H1 (cell line): ENCODE measurements around the gene ARHGAP42. TPM values are rescaled to one million over a fixed set of nuclear protein-coding genes. Genes with fewer than 3 reads are reported as not detected.

Experiments used
- GTF2F1 ChIP-seq: IDR thresholded peaks from 2 replicates; pipeline ENCODE4 v1.6.1; 2012; ENCODE audit warnings: low read depth, low read length, improper control_type of control experiment, borderline replicate concordance
- PHF8 ChIP-seq: fragments of 200-600 bp; sonication (generic); conservative IDR thresholded peaks from 2 replicates; pipeline ENCODE4 v1.7.1; 2012; ENCODE audit warnings: low read depth, mild to moderate bottlenecking, inconsistent platforms, low read length, moderate library complexity
- SAP30 ChIP-seq: fragments of 300-600 bp; sonication (generic); IDR thresholded peaks from 2 replicates; pipeline ENCODE4 v1.7.1; 2012; ENCODE audit warnings: low read length, moderate library complexity, mild to moderate bottlenecking, inconsistent platforms; ENCODE audit not compliant: insufficient read depth, insufficient replicate concordance
- SP1 ChIP-seq: IDR thresholded peaks from 2 replicates; pipeline ENCODE4 v1.6.1; 2011; ENCODE audit warnings: low read depth, low read length
- polyA plus RNA-seq, 7 experiments: library from polyadenylated mRNA; depleted of rRNA in 3 of 7; stranded (reverse) in 5 of 7; unstranded in 2 of 7; fragments of >200 nt in 5 of 7; fragments of 200-250 nt in 2 of 7; gene quantifications; 1 replicate in 5 of 7; 2 replicates in 1 of 7; 4 replicates in 1 of 7; pipeline versions ENCODE4 v1.2.1 to v1.2.3, GENCODE V29; 2011 to 2013; ENCODE audit warnings: missing spikeins in 2 of 7, mixed read lengths in 2 of 7
- total RNA-seq: library from RNA; stranded (reverse); fragmentation: NEBNext Ultra II Directional; extraction: Animal tissue kit (Norgen Biotek cat#: 25700); gene quantifications from 2 replicates; pipeline ENCODE4 v1.2.1, GENCODE V29; 2021
- TF ChIP-seq, protein P1 (sequence below): fragments of 300-600 bp; sonication (generic); IDR thresholded peaks from 2 replicates; pipeline ENCODE4 v1.7.1; 2012; ENCODE audit warnings: low read length, moderate library complexity, mild to moderate bottlenecking, inconsistent platforms; ENCODE audit not compliant: insufficient replicate concordance

Gene ARHGAP42
- total and polyA plus RNA-seq, 2 of the 8 experiments (the other 6 are each of a cell fraction or from before 2014, with no cell fraction given), result 22.2 to 33.5 TPM

DNA sequence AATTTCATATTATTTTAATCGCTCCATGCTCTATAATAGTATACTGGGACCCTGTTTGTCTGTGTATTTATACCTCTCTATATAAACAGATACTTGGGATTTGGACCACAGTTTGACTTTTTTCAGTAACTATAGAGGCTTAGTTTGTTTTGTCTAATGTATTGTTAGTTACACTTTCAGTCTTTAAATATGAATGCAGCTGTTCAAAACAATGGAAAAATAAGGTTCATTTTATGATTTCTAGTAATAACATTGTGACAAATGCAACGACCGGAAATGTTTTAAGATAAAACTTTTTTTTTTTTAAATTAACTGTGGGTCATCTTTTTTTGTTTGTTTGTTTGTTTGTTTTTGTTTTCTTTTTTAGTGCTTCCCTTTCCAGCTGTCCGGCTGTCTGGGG is 133.5 kb downstream of the ARHGAP42 start (continued):
- TF ChIP-seq, protein P1, sequence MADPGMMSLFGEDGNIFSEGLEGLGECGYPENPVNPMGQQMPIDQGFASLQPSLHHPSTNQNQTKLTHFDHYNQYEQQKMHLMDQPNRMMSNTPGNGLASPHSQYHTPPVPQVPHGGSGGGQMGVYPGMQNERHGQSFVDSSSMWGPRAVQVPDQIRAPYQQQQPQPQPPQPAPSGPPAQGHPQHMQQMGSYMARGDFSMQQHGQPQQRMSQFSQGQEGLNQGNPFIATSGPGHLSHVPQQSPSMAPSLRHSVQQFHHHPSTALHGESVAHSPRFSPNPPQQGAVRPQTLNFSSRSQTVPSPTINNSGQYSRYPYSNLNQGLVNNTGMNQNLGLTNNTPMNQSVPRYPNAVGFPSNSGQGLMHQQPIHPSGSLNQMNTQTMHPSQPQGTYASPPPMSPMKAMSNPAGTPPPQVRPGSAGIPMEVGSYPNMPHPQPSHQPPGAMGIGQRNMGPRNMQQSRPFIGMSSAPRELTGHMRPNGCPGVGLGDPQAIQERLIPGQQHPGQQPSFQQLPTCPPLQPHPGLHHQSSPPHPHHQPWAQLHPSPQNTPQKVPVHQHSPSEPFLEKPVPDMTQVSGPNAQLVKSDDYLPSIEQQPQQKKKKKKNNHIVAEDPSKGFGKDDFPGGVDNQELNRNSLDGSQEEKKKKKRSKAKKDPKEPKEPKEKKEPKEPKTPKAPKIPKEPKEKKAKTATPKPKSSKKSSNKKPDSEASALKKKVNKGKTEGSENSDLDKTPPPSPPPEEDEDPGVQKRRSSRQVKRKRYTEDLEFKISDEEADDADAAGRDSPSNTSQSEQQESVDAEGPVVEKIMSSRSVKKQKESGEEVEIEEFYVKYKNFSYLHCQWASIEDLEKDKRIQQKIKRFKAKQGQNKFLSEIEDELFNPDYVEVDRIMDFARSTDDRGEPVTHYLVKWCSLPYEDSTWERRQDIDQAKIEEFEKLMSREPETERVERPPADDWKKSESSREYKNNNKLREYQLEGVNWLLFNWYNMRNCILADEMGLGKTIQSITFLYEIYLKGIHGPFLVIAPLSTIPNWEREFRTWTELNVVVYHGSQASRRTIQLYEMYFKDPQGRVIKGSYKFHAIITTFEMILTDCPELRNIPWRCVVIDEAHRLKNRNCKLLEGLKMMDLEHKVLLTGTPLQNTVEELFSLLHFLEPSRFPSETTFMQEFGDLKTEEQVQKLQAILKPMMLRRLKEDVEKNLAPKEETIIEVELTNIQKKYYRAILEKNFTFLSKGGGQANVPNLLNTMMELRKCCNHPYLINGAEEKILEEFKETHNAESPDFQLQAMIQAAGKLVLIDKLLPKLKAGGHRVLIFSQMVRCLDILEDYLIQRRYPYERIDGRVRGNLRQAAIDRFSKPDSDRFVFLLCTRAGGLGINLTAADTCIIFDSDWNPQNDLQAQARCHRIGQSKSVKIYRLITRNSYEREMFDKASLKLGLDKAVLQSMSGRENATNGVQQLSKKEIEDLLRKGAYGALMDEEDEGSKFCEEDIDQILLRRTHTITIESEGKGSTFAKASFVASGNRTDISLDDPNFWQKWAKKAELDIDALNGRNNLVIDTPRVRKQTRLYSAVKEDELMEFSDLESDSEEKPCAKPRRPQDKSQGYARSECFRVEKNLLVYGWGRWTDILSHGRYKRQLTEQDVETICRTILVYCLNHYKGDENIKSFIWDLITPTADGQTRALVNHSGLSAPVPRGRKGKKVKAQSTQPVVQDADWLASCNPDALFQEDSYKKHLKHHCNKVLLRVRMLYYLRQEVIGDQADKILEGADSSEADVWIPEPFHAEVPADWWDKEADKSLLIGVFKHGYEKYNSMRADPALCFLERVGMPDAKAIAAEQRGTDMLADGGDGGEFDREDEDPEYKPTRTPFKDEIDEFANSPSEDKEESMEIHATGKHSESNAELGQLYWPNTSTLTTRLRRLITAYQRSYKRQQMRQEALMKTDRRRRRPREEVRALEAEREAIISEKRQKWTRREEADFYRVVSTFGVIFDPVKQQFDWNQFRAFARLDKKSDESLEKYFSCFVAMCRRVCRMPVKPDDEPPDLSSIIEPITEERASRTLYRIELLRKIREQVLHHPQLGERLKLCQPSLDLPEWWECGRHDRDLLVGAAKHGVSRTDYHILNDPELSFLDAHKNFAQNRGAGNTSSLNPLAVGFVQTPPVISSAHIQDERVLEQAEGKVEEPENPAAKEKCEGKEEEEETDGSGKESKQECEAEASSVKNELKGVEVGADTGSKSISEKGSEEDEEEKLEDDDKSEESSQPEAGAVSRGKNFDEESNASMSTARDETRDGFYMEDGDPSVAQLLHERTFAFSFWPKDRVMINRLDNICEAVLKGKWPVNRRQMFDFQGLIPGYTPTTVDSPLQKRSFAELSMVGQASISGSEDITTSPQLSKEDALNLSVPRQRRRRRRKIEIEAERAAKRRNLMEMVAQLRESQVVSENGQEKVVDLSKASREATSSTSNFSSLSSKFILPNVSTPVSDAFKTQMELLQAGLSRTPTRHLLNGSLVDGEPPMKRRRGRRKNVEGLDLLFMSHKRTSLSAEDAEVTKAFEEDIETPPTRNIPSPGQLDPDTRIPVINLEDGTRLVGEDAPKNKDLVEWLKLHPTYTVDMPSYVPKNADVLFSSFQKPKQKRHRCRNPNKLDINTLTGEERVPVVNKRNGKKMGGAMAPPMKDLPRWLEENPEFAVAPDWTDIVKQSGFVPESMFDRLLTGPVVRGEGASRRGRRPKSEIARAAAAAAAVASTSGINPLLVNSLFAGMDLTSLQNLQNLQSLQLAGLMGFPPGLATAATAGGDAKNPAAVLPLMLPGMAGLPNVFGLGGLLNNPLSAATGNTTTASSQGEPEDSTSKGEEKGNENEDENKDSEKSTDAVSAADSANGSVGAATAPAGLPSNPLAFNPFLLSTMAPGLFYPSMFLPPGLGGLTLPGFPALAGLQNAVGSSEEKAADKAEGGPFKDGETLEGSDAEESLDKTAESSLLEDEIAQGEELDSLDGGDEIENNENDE, result no peak
- TF ChIP-seq SAP30 (no peak), PHF8 (no peak), SP1 (no peak), GTF2F1 (no peak)
